Effector CD4-positive, alpha-beta T cell (primary cell): ENCODE results near the gene ZNF25.
"Not testable (repeated sequence)": the region's sequence is repeated elsewhere in the genome, so short reads cannot be mapped to it uniquely, and the experiment has no call there.

ENCODE experiments used
- DNase-seq: peaks from one replicate; pipeline ENCODE4 v3.0.0-alpha.2; 2020
- total RNA-seq: gene quantifications from one replicate; lab custom pipeline; 2026; lab: John Stamatoyannopoulos, UW

ZNF25 gene
- 20.8 reads per million, percentile 47 among the genes with 10 or more reads in this experiment for total RNA-seq

GRCh38 chr10:37976091-37976879 lies at the start of gene ZNF25:
TSS of gene ZNF25 (minus strand) at chr10:37976647. CDS start at chr10:37971722, 4,925 bp downstream.
- peak; percentile 97 for DNase-seq

GRCh38 chr10:38025283-38025682 lies 48.8 kb upstream of the ZNF25 start:
- no peak for DNase-seq

- not testable (repeated sequence) for DNase-seq
These were observed 42.7 kb upstream of the ZNF25 start for GRCh38 chr10:38019124-38019523.

DNA sequence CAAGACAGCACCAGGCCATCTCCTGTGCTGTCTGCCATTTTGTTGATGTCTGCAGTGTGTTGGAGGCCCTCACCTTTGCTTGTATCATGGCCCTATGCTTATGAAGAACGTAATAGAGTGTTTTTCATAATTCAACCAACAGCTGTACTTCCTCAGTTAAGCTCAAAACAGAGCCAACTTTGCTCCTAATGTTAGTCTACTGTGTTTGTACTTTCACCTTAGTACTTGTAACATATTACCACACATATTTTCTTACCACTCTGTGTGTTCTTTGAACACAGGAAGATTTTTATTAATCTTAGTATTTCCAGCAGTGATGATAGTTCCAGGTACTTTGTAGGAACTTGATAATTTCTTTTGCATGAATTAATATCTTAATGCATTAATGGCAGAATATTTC lies 39.9 kb upstream of the ZNF25 start:
- DNase-seq = no peak

GRCh38 chr10:38010119-38010903 lies 33.9 kb upstream of the ZNF25 start, which contains the start of gene ZNF33A:
TSS of gene ZNF33A (plus strand) at chr10:38010675. CDS start at chr10:38012342, 1,667 bp downstream.
- DNase-seq = peak; percentile 91

- no peak for DNase-seq
These were observed 31.5 kb upstream of the ZNF25 start for GRCh38 chr10:38007991-38008390.

- no peak for DNase-seq
These were observed 31.1 kb upstream of the ZNF25 start for GRCh38 chr10:38007551-38007950.

DNA sequence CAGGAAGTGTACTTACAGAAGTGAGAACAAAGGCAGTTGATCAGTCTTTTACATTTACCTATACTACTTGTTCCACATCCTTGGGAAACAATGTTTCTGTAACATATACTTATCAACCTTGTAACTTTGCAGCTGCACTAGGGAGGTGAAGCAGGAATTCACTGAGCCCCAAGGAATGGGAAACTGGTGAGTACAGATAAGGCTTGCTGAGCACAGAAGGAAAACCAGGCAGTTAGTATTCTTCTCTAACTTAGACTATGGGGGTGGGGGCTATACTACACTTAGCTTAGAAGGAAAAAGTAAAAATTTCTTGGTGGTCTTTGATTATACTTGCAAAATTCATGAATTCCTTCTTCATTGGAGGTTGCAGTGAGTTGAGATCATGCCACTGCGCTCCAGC lies 27.1 kb upstream of the ZNF25 start:
- no peak for DNase-seq

DNA sequence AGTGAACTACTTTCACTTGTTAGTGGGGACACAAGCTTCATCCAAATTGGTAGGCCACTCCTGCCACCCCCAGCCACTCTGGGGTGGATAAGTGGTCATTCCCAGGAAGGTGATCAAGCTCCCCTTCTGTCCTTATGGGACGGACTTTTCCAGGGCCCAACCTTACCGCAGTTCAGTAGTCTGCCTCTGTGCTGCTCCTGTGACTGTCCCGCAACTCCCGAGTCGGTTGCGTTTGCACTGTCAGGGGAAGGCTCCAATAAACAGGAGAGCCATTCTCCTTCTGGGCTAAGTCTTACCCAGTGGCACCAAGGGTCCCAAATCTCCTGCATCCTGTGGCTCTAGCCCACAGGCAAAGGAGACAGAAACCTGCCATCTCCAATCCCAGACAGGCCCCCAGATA lies 26.6 kb upstream of the ZNF25 start:
- no peak for DNase-seq

- not testable (repeated sequence) for DNase-seq
These were observed 24.0 kb upstream of the ZNF25 start for GRCh38 chr10:38000474-38000873.

DNA sequence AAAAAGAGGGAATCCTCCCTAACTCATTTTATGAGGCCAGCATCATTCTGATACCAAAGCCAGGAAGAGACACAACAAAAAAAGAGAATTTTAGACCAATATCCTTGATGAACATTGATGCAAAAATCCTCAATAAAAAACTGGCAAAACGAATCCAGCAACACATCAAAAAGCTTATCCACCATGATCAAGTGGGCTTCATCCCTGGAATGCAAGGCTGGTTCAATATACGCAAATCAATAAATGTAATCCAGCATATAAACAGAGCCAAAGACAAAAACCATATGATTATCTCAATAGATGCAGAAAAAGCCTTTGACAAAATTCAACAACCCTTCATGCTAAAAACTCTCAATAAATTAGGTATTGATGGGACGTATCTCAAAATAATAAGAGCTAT lies 22.5 kb upstream of the ZNF25 start:
- DNase-seq = not testable (repeated sequence)

DNA sequence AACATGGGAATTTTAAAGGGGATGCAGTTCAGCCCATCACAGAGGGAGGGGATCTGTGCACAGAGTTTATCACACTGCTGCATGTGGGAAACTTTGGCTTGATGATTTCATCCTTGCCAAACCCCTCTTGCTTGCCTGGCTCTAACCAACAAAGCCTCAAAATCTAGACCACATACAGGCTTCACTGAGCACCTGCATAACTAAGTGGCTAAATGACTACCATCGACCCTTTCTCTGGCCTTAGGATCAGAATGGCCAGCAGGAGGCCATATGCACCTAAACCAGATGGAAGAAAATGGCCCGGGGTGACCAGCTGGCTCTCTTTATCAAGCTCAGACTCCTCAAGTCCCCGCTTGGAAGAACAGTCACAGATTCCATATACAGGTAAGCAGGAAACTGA lies 15.6 kb upstream of the ZNF25 start:
- DNase-seq = no peak

GRCh38 chr10:37991655-37992054 lies 15.2 kb upstream of the ZNF25 start:
- no peak for DNase-seq

- DNase-seq = no peak
These were observed 395 bp upstream of the ZNF25 start for GRCh38 chr10:37976880-37977203.

GRCh38 chr10:37975401-37975991 lies 951 bp downstream of the ZNF25 start:
- no peak for DNase-seq

DNA sequence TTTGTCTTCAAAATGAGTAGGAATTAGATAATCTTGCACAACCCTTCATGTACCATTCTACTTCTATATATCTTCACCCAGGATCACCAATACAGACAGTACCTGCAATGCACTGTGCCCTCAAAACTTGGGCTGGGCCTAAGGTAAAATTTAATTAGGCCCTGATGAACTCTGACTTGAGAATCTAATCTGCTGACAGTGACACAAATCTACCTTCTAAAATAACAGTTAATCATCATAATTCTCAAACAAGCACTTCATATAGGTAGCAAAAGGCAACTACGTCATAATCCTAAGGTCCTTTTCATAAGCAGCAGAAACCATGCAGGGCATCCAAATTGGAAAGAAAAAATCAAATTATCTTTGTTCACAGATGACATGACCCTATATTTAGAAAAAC lies 4.1 kb downstream of the ZNF25 start:
- no peak for DNase-seq

- DNase-seq = no peak
These were observed 11.4 kb downstream of the ZNF25 start for GRCh38 chr10:37965006-37965405.

DNA sequence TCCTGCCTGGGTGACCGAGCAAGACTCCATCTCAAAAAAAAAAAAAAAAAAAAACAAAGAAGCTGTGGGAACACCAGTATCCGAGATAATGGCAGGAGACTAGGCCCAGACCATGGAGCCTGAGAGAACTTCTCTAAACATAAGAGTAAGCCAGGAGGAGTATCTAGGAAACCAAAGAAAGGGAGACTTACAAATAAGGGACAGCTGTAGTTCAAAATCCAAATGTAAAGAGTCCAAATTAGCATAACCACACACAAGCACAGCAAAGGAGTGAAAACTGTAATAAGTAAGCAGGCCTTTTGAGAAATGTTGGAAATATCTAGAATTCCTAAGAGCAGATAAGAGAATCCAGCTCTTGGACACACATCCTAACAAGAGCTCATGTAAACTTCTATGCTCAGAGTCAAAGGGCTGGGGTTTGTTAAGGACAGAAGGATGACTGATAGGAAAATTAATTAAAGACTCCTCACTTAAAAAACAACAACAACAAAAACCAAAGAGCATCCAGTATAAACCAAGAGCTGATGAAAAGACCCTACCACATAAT lies 15.8 kb downstream of the ZNF25 start:
- no peak for DNase-seq

DNA sequence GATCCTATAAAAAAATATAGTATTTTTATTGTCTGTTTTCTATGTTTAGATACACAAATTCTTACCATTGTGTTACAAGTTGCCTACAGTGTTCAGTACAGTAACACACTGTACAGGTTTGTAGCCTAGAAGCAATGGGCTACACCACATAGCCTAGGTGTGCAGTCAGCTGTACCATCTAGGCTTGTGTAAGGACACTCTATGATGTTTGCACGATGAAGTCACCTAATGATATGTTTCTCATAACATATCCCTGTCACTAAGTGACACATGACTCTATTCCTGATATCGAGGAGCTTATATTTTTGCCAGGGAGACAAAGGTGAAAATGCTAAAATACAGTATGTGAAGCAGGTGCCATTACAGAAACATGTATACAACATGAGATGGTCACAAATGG lies 18.6 kb downstream of the ZNF25 start:
- DNase-seq = no peak

DNA sequence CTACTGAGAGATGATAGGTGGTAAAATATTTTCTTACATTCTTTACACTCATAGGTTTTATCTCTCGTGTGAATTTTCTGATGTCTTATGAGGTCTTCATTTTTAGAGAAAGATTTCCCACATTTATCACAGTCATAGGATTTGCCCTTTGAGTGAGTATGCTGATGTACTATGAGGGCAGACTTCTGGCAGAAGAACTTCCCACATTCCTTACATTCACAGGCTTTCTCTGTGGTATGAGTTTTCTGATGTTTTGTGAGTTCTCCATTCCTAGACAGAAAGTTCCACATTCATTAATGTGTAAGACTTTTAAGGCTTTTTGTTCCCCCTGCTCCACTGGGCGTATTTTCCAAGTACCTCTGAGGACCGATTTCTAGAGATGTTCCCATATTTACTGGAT lies 23.5 kb downstream of the ZNF25 start:
- DNase-seq = no peak

- no peak for DNase-seq
These were observed 24.2 kb downstream of the ZNF25 start for GRCh38 chr10:37952043-37952755.

GRCh38 chr10:37948210-37948609 lies 28.2 kb downstream of the ZNF25 start:
- no peak for DNase-seq

GRCh38 chr10:37947526-37947925 lies 28.9 kb downstream of the ZNF25 start:
- DNase-seq = no peak
